ENCODE measurements around the gene PAIP2.
"Not testable (repeated sequence)": the region's sequence is repeated elsewhere in the genome, so short reads cannot be mapped to it uniquely, and the experiment has no call there.

The PAIP2 gene

DNA sequence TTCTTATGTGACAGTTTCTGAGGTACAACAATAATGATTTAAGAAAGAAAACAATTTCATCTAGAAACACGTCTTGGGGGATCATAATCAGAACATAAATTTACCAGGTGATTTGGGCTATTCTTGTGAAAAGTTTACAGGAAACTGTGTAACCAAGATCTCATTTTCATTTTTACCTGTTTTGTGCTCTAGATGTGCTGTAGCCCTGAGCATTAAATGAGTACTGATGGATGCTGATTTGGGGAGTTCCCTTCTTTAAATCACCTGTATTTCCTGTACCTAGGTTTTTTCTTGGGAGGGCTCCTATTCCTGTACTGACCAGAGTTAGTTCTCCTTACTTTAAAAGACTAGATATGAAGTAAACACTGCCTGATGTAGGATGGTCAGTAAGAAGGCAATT lies 35.5 kb upstream of the PAIP2 start:
- DNase-seq (ENCODE audit: low spot score in 2 of 2) (no peak), ATAC-seq (peak; percentile 48)
- H3K9me3 Mint-ChIP-seq = no peaks in the 10 kb centered on the region
- peaks cover 59% of the 10 kb centered on the region for H3K36me3 Mint-ChIP-seq
- peaks cover 78% of the 10 kb centered on the region for H3K4me1 Mint-ChIP-seq
- H3K27ac Mint-ChIP-seq = peak overlapping the region; percentile 48
- H3K4me3 Mint-ChIP-seq = peak overlapping the region; percentile 35

GRCh38 chr5:139306628-139307379 lies 34.9 kb upstream of the PAIP2 start:
- H3K4me3 Mint-ChIP-seq = peak overlapping the region; percentile 35
- peak overlapping the region; percentile 48 for H3K27ac Mint-ChIP-seq
- H3K4me1 Mint-ChIP-seq = peaks cover 76% of the 10 kb centered on the region
- H3K9me3 Mint-ChIP-seq = no peaks in the 10 kb centered on the region
- ATAC-seq (peak; percentile 78), DNase-seq (ENCODE audit: low spot score in 2 of 2) (no peak)
- peaks cover 59% of the 10 kb centered on the region for H3K36me3 Mint-ChIP-seq

DNA sequence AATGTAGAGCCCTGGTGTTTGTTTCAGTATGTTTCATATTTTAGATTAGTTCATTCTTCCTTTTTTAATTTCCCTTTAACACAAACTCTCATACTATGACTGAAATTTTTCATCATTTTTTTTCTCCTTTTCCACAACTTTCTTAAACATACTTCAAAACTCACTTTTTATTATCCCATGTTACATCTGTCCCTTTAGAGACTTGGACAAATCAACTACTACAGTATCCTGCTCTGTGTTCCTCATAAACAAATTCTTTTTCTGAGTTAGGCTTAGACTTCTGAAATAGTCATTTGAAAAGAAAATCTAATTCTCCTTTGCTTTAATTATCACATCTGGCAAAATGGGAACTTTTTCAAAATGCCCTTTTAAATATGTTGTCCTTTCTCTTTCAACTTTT lies 32.9 kb upstream of the PAIP2 start:
- Mint-ChIP-seq H3K4me3 (peak overlapping the region; percentile 22), H3K9me3 (no peaks in the 10 kb centered on the region), H3K4me1 (peaks cover 71% of the 10 kb centered on the region), H3K36me3 (peaks cover 60% of the 10 kb centered on the region), H3K27ac (peak overlapping the region; percentile 5)
- no peak for DNase-seq (ENCODE audit: low spot score in 2 of 2)
- ATAC-seq = no peak

- peak overlapping the region; percentile 64 for H3K4me3 Mint-ChIP-seq
- peaks cover 57% of the 10 kb centered on the region for H3K4me1 Mint-ChIP-seq
- H3K9me3 Mint-ChIP-seq = not testable (repeated sequence)
- peaks cover 79% of the 10 kb centered on the region for H3K36me3 Mint-ChIP-seq
- DNase-seq (ENCODE audit: low spot score in 2 of 2) (peak in 1 of 2 donors; percentile 50), ATAC-seq (peak; percentile 83)
- H3K27ac Mint-ChIP-seq = peak overlapping the region; percentile 81
Measured at GRCh38 chr5:139310715-139311186, 30.9 kb upstream of the PAIP2 start.

GRCh38 chr5:139312075-139312474 lies 29.6 kb upstream of the PAIP2 start:
- peaks cover 46% of the 10 kb centered on the region for H3K4me1 Mint-ChIP-seq
- no peaks in the 10 kb centered on the region for H3K9me3 Mint-ChIP-seq
- peaks cover 92% of the 10 kb centered on the region for H3K36me3 Mint-ChIP-seq
- DNase-seq (ENCODE audit: low spot score in 2 of 2) (no peak), ATAC-seq (no peak)
- H3K27ac Mint-ChIP-seq = no peak overlapping the region
- no peak overlapping the region for H3K4me3 Mint-ChIP-seq

- DNase-seq (ENCODE audit: low spot score in 2 of 2) (no peak), ATAC-seq (no peak)
- H3K9me3 Mint-ChIP-seq = no peaks in the 10 kb centered on the region
- no peak overlapping the region for H3K27ac Mint-ChIP-seq
- H3K36me3 Mint-ChIP-seq = peaks cover 99% of the 10 kb centered on the region
- H3K4me1 Mint-ChIP-seq = peaks cover 26% of the 10 kb centered on the region
- no peak overlapping the region for H3K4me3 Mint-ChIP-seq
Measured at GRCh38 chr5:139314276-139314675, 27.4 kb upstream of the PAIP2 start.

DNA sequence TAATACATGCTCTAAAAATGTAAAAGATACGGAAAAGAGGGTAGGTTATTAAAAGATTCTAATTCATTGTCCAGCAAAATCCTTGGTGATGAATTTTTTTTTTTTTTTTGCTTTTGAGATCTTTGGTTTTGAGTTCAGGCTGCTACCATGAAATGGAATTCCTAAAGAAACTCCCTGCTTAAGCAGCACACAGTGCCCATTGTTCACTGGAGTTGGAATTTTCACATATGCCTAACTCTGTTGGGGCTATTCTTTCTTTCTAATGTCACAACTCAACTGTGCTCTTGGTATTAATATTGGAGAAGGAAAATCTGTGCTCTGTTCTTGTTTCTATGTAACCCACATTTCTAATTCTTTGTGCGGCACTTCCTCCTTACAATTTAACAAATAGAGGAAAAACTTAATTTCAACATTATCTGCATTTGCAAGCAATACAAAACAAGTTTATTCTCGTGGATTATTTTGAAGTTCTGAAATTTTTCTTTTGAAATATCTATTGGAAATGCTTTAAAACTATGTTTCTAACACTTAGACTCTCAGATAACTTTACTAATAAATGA lies 26.5 kb upstream of the PAIP2 start:
- DNase-seq (ENCODE audit: low spot score in 2 of 2) (no peak), ATAC-seq (no peak)
- H3K27ac Mint-ChIP-seq = no peak overlapping the region
- H3K4me1 Mint-ChIP-seq = peaks cover 19% of the 10 kb centered on the region
- no peaks in the 10 kb centered on the region for H3K9me3 Mint-ChIP-seq
- H3K4me3 Mint-ChIP-seq = no peak overlapping the region
- H3K36me3 Mint-ChIP-seq = peaks cover 99% of the 10 kb centered on the region

GRCh38 chr5:139335811-139336210 lies 5.8 kb upstream of the PAIP2 start:
- DNase-seq (ENCODE audit: low spot score in 2 of 2) (no peak), ATAC-seq (peak; percentile 55)
- H3K4me1 Mint-ChIP-seq = peaks cover 10% of the 10 kb centered on the region
- H3K9me3 Mint-ChIP-seq = no peaks in the 10 kb centered on the region
- H3K36me3 Mint-ChIP-seq = peaks cover 51% of the 10 kb centered on the region
- no peak overlapping the region for H3K4me3 Mint-ChIP-seq
- peak overlapping the region; percentile 78 for H3K27ac Mint-ChIP-seq

- H3K36me3 Mint-ChIP-seq = peaks cover 47% of the 10 kb centered on the region
- DNase-seq (ENCODE audit: low spot score in 2 of 2) (peak in 1 of 2 donors; percentile 44), ATAC-seq (no peak)
- H3K9me3 Mint-ChIP-seq = no peaks in the 10 kb centered on the region
- H3K4me3 Mint-ChIP-seq = no peak overlapping the region
- no peak overlapping the region for H3K27ac Mint-ChIP-seq
- H3K4me1 Mint-ChIP-seq = peaks cover 43% of the 10 kb centered on the region
Measured at GRCh38 chr5:139340051-139340450, 1.6 kb upstream of the PAIP2 start.

DNA sequence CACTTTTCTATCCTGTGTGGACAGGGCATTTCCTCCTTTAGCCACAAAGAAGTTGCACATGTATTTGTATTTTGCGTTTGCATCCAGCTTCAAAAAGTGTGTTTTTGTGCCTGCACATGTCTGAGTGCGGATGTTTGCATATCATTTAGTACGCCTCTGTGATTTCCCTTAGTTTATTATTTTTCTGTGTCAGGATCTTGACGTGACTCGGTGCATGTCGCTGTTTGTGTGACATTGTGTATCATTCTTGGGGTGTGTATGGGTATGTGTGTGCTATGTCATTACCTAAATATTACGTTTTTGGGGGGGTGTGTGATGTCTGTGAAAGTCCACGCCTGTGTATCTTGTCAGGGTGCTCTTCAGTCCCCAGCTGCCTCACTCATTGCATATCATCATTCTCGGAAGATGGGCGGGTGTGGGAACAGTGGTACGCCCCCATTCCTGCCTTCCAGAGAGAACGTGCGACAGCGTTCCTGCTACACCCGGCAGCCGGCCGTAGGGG lies 416 bp upstream of the PAIP2 start:
- ATAC-seq (no peak), DNase-seq (ENCODE audit: low spot score in 2 of 2) (no peak)
- H3K4me3 Mint-ChIP-seq = peak overlapping the region; percentile 98
- no peaks in the 10 kb centered on the region for H3K9me3 Mint-ChIP-seq
- H3K4me1 Mint-ChIP-seq = peaks cover 45% of the 10 kb centered on the region
- peak overlapping the region; percentile 99 for H3K27ac Mint-ChIP-seq
- H3K36me3 Mint-ChIP-seq = peaks cover 53% of the 10 kb centered on the region

DNA sequence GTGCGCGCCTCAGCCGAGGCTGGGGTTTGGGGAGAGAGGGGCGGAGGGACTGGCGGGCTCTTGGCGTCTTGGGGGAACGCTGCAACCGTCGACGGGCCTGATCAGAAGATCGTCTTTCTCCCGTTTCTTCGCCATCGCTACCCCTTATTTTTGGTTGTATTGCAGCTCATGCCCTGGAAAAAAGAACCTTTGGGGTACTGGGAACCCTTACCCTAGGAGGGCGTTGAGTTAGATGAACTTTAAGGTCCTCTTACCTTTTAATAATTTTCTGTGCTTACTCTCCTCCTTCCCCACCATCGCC lies 719 bp downstream of the PAIP2 start:
- H3K4me1 Mint-ChIP-seq = peaks cover 45% of the 10 kb centered on the region
- H3K36me3 Mint-ChIP-seq = peaks cover 64% of the 10 kb centered on the region
- peak; percentile 77 for ATAC-seq
- peak overlapping the region; percentile 98 for H3K4me3 Mint-ChIP-seq
- H3K9me3 Mint-ChIP-seq = no peaks in the 10 kb centered on the region
- no peak for DNase-seq (ENCODE audit: low spot score in 2 of 2)
- H3K27ac Mint-ChIP-seq = peak overlapping the region; percentile 99

- ATAC-seq (no peak), DNase-seq (ENCODE audit: low spot score in 2 of 2) (no peak)
- peak overlapping the region; percentile 98 for H3K4me3 Mint-ChIP-seq
- H3K27ac Mint-ChIP-seq = peak overlapping the region; percentile 99
- peaks cover 46% of the 10 kb centered on the region for H3K4me1 Mint-ChIP-seq
- H3K36me3 Mint-ChIP-seq = peaks cover 75% of the 10 kb centered on the region
- no peaks in the 10 kb centered on the region for H3K9me3 Mint-ChIP-seq
Measured at GRCh38 chr5:139343476-139343875, 1.8 kb downstream of the PAIP2 start.

DNA sequence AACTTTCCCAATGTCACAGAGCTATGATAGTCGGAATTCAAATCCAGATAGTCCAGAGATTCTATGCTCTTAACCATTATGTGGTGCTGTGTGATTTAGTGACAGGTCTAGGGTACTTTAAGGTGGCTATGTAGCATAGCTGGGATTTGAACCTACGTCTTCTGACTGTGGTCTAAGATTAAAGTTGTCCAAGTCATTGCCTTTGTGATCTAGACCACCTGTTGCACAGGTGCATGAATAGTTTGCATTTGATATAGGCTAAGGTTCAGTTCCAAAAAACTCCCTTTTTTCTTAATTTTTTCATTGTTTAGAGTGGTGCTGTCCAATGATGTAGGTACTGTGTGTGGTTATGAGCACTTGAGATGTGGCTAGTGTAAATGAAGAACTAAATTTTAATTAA lies 2.5 kb downstream of the PAIP2 start:
- no peaks in the 10 kb centered on the region for H3K9me3 Mint-ChIP-seq
- DNase-seq (ENCODE audit: low spot score in 2 of 2) (no peak), ATAC-seq (no peak)
- peaks cover 53% of the 10 kb centered on the region for H3K4me1 Mint-ChIP-seq
- H3K4me3 Mint-ChIP-seq = peak overlapping the region; percentile 98
- peaks cover 78% of the 10 kb centered on the region for H3K36me3 Mint-ChIP-seq
- no peak overlapping the region for H3K27ac Mint-ChIP-seq

DNA sequence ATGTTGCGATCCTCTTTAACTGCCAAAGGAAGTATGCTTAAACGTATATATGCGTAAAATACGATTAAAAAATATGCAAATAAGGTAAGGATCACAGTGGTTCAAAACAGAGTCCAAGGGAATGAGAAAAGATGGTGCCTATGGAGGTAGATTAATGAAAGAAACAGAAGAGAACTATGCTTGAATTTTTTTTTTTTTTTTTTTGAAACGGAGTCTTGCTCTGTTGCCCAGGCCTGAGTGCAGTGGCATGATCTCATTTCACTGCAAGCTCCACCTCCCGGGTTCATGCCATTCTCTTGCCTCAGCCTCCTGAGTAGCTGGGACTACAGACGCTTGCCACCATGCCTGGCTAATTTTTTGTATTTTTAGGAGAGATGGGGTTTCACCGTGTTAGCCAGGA lies 3.8 kb downstream of the PAIP2 start:
- not testable (repeated sequence) for H3K27ac Mint-ChIP-seq; ATAC-seq; H3K9me3 Mint-ChIP-seq; H3K4me3 Mint-ChIP-seq; DNase-seq (ENCODE audit: low spot score in 2 of 2)
- peaks cover 88% of the 10 kb centered on the region for H3K36me3 Mint-ChIP-seq
- peaks cover 53% of the 10 kb centered on the region for H3K4me1 Mint-ChIP-seq

DNA sequence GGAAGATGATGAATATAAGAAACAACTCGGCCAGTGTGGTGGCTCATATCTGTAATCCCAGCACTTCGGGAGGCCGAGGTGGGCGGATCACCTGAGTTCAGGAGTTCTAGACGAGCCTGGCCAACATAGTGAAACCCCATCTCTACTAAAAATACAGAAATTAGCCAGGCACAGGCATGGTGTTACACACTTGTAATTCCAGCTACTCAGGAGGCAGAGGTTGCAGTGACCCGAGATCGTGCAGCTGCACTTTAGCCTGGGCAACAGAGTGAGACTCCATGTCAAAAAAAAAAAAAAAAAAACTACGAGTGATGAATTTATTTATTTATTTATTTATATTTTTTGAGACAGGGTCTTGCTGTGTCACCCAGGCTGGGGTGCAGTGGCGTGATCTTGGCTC lies 6.2 kb downstream of the PAIP2 start:
- H3K4me3 Mint-ChIP-seq; ATAC-seq; DNase-seq (ENCODE audit: low spot score in 2 of 2); H3K9me3 Mint-ChIP-seq; H3K27ac Mint-ChIP-seq: not testable (repeated sequence)
- Mint-ChIP-seq H3K4me1 (peaks cover 39% of the 10 kb centered on the region), H3K36me3 (peaks cover 95% of the 10 kb centered on the region)

GRCh38 chr5:139354186-139354585 lies 12.5 kb downstream of the PAIP2 start:
- Mint-ChIP-seq H3K36me3 (peaks cover 88% of the 10 kb centered on the region), H3K4me1 (peaks cover 26% of the 10 kb centered on the region), H3K4me3 (no peak overlapping the region), H3K27ac (no peak overlapping the region), H3K9me3 (no peaks in the 10 kb centered on the region)
- ATAC-seq = no peak
- no peak for DNase-seq (ENCODE audit: low spot score in 2 of 2)

All from stimulated activated effector memory CD8-positive, alpha-beta T cell treated with anti-CD3 and anti-CD28 coated beads, Interleukin-12 subunit alpha, Interleukin-12 subunit beta, amount 100 ng/mL, for 72 hours (primary cell).